ENCODE data around the gene IGSF9. TPM values are rescaled to one million over a fixed set of nuclear protein-coding genes. Genes with fewer than 3 reads are reported as not detected.

IGSF9 gene, protein sequence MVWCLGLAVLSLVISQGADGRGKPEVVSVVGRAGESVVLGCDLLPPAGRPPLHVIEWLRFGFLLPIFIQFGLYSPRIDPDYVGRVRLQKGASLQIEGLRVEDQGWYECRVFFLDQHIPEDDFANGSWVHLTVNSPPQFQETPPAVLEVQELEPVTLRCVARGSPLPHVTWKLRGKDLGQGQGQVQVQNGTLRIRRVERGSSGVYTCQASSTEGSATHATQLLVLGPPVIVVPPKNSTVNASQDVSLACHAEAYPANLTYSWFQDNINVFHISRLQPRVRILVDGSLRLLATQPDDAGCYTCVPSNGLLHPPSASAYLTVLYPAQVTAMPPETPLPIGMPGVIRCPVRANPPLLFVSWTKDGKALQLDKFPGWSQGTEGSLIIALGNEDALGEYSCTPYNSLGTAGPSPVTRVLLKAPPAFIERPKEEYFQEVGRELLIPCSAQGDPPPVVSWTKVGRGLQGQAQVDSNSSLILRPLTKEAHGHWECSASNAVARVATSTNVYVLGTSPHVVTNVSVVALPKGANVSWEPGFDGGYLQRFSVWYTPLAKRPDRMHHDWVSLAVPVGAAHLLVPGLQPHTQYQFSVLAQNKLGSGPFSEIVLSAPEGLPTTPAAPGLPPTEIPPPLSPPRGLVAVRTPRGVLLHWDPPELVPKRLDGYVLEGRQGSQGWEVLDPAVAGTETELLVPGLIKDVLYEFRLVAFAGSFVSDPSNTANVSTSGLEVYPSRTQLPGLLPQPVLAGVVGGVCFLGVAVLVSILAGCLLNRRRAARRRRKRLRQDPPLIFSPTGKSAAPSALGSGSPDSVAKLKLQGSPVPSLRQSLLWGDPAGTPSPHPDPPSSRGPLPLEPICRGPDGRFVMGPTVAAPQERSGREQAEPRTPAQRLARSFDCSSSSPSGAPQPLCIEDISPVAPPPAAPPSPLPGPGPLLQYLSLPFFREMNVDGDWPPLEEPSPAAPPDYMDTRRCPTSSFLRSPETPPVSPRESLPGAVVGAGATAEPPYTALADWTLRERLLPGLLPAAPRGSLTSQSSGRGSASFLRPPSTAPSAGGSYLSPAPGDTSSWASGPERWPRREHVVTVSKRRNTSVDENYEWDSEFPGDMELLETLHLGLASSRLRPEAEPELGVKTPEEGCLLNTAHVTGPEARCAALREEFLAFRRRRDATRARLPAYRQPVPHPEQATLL
- total RNA-seq: 0.13 TPM
- polyA plus RNA-seq (ENCODE audit: insufficient read depth in 1 of 8, insufficient read length in 8 of 8, low replicate concordance in 1 of 8): 1 to 10 TPM in 3 of 8 donors, under 1 TPM in 5; 0.29 to 5.9 (median 0.73) TPM
- long read RNA-seq, donor 1: 0 reads
- long read RNA-seq, donor 2: 0 reads
- long read RNA-seq, donor 3, partial matches to known transcripts: 25 of 42 reads
- long read RNA-seq, donor 3, other reads (novel, unspliced or antisense): 17 of 42 reads
- long read RNA-seq, donor 4: 0 reads
- long read RNA-seq, donor 5, partial matches to known transcripts: 46 of 60 reads
- long read RNA-seq, donor 5, other reads (novel, unspliced or antisense): 14 of 60 reads
- long read RNA-seq, donor 6, partial matches to known transcripts: 49 of 68 reads
- long read RNA-seq, donor 6, other reads (novel, unspliced or antisense): 19 of 68 reads
- long read RNA-seq, donor 7: 0 reads
- long read RNA-seq, donor 8: 0 reads
- long read RNA-seq, donor 9: 0 reads
- long read RNA-seq, donor 10, partial matches to known transcripts: 6 of 6 reads
- long read RNA-seq, donor 10, other reads (novel, unspliced or antisense): 0 of 6 reads
- long read RNA-seq, donor 11: 0 reads

DNA sequence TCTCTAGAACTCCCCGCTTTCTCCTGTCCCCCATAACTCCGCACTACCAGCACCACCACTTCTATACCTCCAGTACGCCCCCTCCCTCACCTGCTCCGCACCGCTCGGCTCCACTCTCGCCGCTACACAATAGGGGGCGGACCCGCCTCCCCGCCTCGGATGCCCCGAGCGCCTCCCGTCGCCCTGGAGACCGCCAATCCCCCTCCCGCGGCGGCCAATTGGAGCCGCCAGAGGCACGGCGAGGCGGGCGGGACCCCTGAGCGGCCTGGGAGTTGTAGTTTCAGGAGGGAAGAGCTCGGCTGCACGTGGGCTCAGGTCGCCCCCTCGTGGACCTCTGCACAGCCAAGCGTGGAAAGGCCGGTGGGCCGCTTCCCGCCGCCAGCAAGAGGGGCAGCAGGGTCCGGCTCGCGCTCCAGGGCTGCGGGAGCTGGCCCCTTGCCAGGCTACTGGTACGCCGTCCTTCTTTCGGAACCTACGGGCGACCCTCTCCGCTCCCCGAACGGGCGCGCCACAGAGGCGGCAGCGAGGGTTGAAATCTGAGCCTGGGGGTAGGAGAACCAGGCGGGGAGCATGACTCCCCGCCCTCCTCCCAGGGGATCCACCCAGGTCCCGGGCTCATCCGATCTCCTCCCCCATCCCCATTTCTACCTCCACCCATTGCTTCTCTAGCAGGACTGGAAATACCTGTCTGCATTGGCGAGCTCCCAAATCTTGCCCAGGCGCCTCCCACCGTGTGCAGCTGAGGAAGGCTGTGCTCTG, at the start of gene IGSF9:
TSS of gene IGSF9 (minus strand) at position 131 of the 759 bp plus-strand sequence. CDS start 2,159 bp downstream, outside the sequence.
- H3K9me3 ChIP-seq (replicated peaks; ENCODE audit: control insufficient read depth, low read depth, low read length): no peaks in the 10 kb centered on the region
- peak; percentile 92 for DNase-seq
- H3K36me3 ChIP-seq (ENCODE audit: control insufficient read depth, insufficient read depth, low read length): no peaks in the 10 kb centered on the region
- H3K4me1 ChIP-seq (ENCODE audit: control insufficient read depth, insufficient read depth, low read length): peaks cover 11% of the 10 kb centered on the region
- under 1% methylated on average over 44 of the region's 58 CpGs for WGBS (ENCODE audit: insufficient coverage)
- H3K4me3 ChIP-seq (ENCODE audit: low read length): peak within 1 kb of the TSS; percentile 40
- H3K27ac ChIP-seq (ENCODE audit: low read length): no peak within 1 kb of the TSS
- peaks cover 20% of the 10 kb centered on the region for H3K27me3 ChIP-seq (ENCODE audit: control insufficient read depth, insufficient read depth, low read length)

DNA sequence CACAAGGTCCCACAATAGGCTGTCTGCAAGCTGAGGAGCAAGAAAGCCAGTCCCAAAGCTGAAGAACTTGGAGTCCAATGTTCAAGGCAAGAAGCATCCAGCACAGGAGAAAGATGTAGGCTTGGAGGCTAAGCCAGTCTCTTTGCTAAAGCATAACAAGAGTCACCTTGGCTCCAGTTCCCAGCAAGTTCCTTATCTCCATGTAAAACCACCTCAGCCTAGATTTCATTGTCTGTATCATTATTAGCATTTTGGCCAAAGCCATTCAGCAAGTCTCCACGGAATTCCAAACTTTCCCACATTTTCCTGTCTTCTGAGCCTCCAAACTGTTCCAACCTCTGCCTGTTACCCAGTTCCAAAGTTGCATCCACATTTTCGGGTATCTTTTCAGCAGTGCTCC, 49.5 kb upstream of the IGSF9 start:
- Histone ChIP-seq H3K4me3 (ENCODE audit: low read length) (no peak overlapping the region), H3K36me3 (ENCODE audit: control insufficient read depth, insufficient read depth, low read length) (no peaks in the 10 kb centered on the region), H3K27ac (ENCODE audit: low read length) (no peak overlapping the region), H3K9me3 (replicated peaks; ENCODE audit: control insufficient read depth, low read depth, low read length) (no peaks in the 10 kb centered on the region), H3K4me1 (ENCODE audit: control insufficient read depth, insufficient read depth, low read length) (no peaks in the 10 kb centered on the region), H3K27me3 (ENCODE audit: control insufficient read depth, insufficient read depth, low read length) (peaks cover 2% of the 10 kb centered on the region)
- 67% methylated on average over 2 of the region's 2 CpGs for WGBS (ENCODE audit: insufficient coverage)
- no peak for DNase-seq

DNA sequence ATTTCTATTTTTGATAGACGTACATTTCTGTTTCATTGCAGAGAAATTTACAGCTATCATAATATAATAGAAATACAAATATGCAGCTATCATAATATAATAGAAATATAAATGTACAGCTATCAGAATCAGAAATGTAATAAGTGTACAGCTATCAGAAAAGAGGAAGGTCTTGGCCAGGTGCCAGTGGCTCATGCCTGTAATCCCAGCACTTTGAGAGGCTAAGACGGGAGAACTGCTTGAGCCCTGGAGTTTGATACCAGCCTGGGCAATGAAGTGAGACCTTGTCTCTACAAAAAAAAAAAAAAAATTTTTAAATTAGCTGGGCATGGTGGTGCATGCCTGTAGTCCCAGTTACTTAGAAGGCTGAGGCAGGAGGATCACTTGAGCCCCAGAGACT, 48.5 kb upstream of the IGSF9 start:
- H3K27me3 ChIP-seq (ENCODE audit: control insufficient read depth, insufficient read depth, low read length): peaks cover 3% of the 10 kb centered on the region
- no peak overlapping the region for H3K4me3 ChIP-seq (ENCODE audit: low read length)
- H3K4me1 ChIP-seq (ENCODE audit: control insufficient read depth, insufficient read depth, low read length): no peaks in the 10 kb centered on the region
- no peak for DNase-seq
- H3K36me3 ChIP-seq (ENCODE audit: control insufficient read depth, insufficient read depth, low read length): no peaks in the 10 kb centered on the region
- no CpG with 5 or more reads among the region's 2 CpGs for WGBS (ENCODE audit: insufficient coverage)
- no peak overlapping the region for H3K27ac ChIP-seq (ENCODE audit: low read length)
- H3K9me3 ChIP-seq (replicated peaks; ENCODE audit: control insufficient read depth, low read depth, low read length): no peaks in the 10 kb centered on the region

DNA sequence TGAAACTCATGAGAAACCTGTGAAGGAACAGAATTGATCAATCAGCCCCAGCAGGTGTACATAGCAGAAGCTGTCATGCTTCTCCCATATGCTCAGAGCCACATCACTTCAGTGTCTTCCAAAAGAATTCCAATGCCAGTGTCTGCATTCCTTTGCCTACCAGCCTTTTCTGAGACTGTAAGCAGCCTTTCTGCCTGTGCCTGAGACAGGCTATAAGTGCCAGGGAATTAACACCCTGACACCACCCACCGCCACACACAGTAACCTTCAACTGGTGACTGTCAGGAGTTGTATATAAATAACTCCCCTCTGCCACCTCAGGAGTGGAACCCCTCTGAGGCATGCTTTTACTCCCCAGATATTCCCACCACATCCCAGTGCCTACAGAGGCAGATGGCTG, 46.7 kb upstream of the IGSF9 start:
- Histone ChIP-seq H3K9me3 (replicated peaks; ENCODE audit: control insufficient read depth, low read depth, low read length) (no peaks in the 10 kb centered on the region), H3K36me3 (ENCODE audit: control insufficient read depth, insufficient read depth, low read length) (no peaks in the 10 kb centered on the region), H3K4me3 (ENCODE audit: low read length) (no peak overlapping the region), H3K27me3 (ENCODE audit: control insufficient read depth, insufficient read depth, low read length) (peaks cover 3% of the 10 kb centered on the region), H3K4me1 (ENCODE audit: control insufficient read depth, insufficient read depth, low read length) (no peaks in the 10 kb centered on the region), H3K27ac (ENCODE audit: low read length) (no peak overlapping the region)
- no CpG with 5 or more reads among the region's 1 CpG for WGBS (ENCODE audit: insufficient coverage)
- DNase-seq: no peak

DNA sequence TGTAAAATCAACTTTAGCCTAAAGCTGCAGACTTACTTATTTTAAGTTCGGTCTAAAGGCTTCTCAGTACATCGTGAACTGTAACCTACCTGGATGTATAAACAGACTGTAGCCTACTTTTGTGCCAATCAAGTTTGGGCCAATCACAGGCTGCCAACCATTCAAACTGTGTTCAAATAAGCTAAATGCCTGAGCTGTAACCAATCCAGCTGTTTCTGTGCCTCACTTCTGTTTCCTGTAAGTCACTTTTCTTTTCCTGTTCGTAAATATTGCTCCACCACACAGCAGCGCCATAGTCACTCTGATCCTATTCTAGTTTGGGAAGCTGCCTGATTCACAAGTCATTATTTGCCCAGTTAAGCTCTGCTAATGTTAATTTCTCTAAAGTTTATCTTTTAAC, 46.1 kb upstream of the IGSF9 start:
- 84% methylated on average over 2 of the region's 4 CpGs for WGBS (ENCODE audit: insufficient coverage)
- H3K27ac ChIP-seq (ENCODE audit: low read length): no peak overlapping the region
- no peak overlapping the region for H3K4me3 ChIP-seq (ENCODE audit: low read length)
- H3K4me1 ChIP-seq (ENCODE audit: control insufficient read depth, insufficient read depth, low read length): no peaks in the 10 kb centered on the region
- peaks cover 3% of the 10 kb centered on the region for H3K27me3 ChIP-seq (ENCODE audit: control insufficient read depth, insufficient read depth, low read length)
- no peaks in the 10 kb centered on the region for H3K36me3 ChIP-seq (ENCODE audit: control insufficient read depth, insufficient read depth, low read length)
- peak; percentile 5 for DNase-seq
- no peaks in the 10 kb centered on the region for H3K9me3 ChIP-seq (replicated peaks; ENCODE audit: control insufficient read depth, low read depth, low read length)

DNA sequence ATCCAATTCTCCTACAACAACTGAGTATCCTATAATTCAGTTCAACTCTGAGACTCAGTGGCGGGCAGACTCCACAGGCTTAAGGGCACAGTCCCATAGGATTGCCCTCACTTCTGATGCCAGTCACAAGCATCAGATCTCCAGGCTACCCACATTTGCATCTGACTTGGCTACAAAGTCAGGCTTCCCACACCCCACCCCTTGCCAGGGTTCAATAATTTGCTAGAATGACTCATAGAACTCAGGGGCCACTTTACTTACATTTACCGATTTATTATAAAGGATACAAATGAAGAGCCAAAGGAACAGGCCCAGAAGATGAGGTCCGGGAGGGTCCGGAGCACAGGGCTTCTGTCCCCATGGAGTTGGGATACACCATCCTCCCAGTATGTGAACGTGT, 44.6 kb upstream of the IGSF9 start:
- no peaks in the 10 kb centered on the region for H3K4me1 ChIP-seq (ENCODE audit: control insufficient read depth, insufficient read depth, low read length)
- peaks cover 6% of the 10 kb centered on the region for H3K27me3 ChIP-seq (ENCODE audit: control insufficient read depth, insufficient read depth, low read length)
- H3K9me3 ChIP-seq (replicated peaks; ENCODE audit: control insufficient read depth, low read depth, low read length): no peaks in the 10 kb centered on the region
- WGBS (ENCODE audit: insufficient coverage): 100% methylated on average over 1 of the region's 5 CpGs
- H3K4me3 ChIP-seq (ENCODE audit: low read length): no peak overlapping the region
- no peak overlapping the region for H3K27ac ChIP-seq (ENCODE audit: low read length)
- no peak for DNase-seq
- no peaks in the 10 kb centered on the region for H3K36me3 ChIP-seq (ENCODE audit: control insufficient read depth, insufficient read depth, low read length)

DNA sequence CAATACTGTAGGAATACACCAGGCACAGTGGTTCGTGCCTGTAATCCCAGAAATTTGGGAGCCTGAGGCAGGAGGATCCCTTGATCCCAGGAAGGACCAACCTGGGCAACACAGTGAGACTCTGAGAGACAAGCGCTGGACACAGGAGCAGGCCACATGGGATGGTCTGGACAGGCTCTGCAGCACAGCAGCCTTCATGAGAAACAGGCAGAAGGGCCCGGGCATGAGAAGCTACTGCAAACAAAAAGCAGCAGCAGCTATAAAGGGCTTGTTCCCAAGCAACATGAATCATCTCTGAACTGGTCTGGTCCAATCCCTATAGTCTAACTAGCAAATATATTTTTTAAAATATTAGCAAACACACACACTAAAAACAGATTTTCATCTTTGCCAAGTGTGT, 44.2 kb upstream of the IGSF9 start:
- Histone ChIP-seq H3K36me3 (ENCODE audit: control insufficient read depth, insufficient read depth, low read length) (no peaks in the 10 kb centered on the region), H3K4me3 (ENCODE audit: low read length) (no peak overlapping the region), H3K27me3 (ENCODE audit: control insufficient read depth, insufficient read depth, low read length) (peaks cover 8% of the 10 kb centered on the region), H3K9me3 (replicated peaks; ENCODE audit: control insufficient read depth, low read depth, low read length) (no peaks in the 10 kb centered on the region), H3K4me1 (ENCODE audit: control insufficient read depth, insufficient read depth, low read length) (no peaks in the 10 kb centered on the region), H3K27ac (ENCODE audit: low read length) (no peak overlapping the region)
- no peak for DNase-seq
- 57% methylated on average over 3 of the region's 3 CpGs for WGBS (ENCODE audit: insufficient coverage)

DNA sequence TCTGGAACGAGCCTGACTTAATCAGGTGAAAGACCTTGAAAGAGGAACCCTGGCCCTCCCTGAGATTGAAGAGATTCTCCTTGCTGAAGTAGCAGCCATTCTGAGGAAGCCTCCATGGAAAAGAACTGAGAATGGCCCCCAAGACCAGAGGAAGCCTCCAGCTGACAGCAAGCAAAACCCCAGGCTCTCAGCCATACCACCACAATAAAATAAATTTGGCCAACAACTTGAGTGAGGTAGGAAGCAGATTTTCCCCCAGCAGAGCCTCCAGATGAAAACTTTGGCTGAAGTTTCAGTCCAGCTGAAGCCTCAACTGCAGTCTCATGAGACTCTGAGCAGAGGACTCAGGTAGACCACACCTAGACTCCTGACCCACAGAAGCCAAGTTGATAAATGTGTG, 42.6 kb upstream of the IGSF9 start:
- no peak overlapping the region for H3K4me3 ChIP-seq (ENCODE audit: low read length)
- DNase-seq: no peak
- H3K9me3 ChIP-seq (replicated peaks; ENCODE audit: control insufficient read depth, low read depth, low read length): no peaks in the 10 kb centered on the region
- H3K36me3 ChIP-seq (ENCODE audit: control insufficient read depth, insufficient read depth, low read length): no peaks in the 10 kb centered on the region
- WGBS (ENCODE audit: insufficient coverage): 78% methylated on average over 1 of the region's 1 CpG
- H3K27ac ChIP-seq (ENCODE audit: low read length): no peak overlapping the region
- peaks cover 8% of the 10 kb centered on the region for H3K27me3 ChIP-seq (ENCODE audit: control insufficient read depth, insufficient read depth, low read length)
- no peaks in the 10 kb centered on the region for H3K4me1 ChIP-seq (ENCODE audit: control insufficient read depth, insufficient read depth, low read length)

DNA sequence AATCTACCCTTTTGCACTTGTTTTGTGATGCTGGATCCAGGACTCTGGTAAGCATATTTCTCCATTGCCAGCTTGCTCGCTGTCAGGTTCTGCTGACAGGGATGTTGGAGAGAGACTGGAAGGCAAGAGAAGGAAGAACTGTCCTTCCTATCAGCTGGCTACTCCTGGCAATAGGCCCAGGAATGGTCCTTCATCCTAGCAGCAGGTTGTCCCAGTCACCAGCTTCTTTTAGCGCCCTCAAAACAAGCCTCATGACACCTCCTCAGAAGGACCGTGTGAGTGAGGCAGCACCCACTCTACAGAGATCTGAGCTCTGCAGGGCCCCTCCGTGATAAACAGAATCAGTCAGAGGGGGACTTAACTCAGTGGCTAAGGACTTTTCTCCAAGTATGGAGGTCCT, 41.8 kb upstream of the IGSF9 start:
- no peak overlapping the region for H3K4me3 ChIP-seq (ENCODE audit: low read length)
- H3K27ac ChIP-seq (ENCODE audit: low read length): no peak overlapping the region
- no peaks in the 10 kb centered on the region for H3K36me3 ChIP-seq (ENCODE audit: control insufficient read depth, insufficient read depth, low read length)
- 80% methylated on average over 2 of the region's 4 CpGs for WGBS (ENCODE audit: insufficient coverage)
- no peaks in the 10 kb centered on the region for H3K9me3 ChIP-seq (replicated peaks; ENCODE audit: control insufficient read depth, low read depth, low read length)
- H3K27me3 ChIP-seq (ENCODE audit: control insufficient read depth, insufficient read depth, low read length): peaks cover 8% of the 10 kb centered on the region
- H3K4me1 ChIP-seq (ENCODE audit: control insufficient read depth, insufficient read depth, low read length): no peaks in the 10 kb centered on the region
- DNase-seq: no peak
